GM12878 (cell line): ENCODE measurements around the gene CDYL2. TPM values are rescaled to one million over a fixed set of nuclear protein-coding genes. Genes with fewer than 3 reads are reported as not detected.

Source experiments
- BCL11A ChIP-seq: IDR thresholded peaks from 2 replicates; pipeline ENCODE4 v1.6.1; 2011; ENCODE audit warnings: low read depth, low read length
- BRCA1 ChIP-seq: IDR thresholded peaks from 2 replicates; pipeline ENCODE4 v1.6.1; 2011; ENCODE audit warnings: low read depth, low read length, improper control_type of control experiment
- CHD2 ChIP-seq: IDR thresholded peaks from 2 replicates; pipeline ENCODE4 v1.6.1; 2011; ENCODE audit warnings: low read depth, low read length, improper control_type of control experiment, borderline replicate concordance
- DPF2 ChIP-seq: fragments of 450-650 bp; IDR thresholded peaks from 2 replicates; pipeline ENCODE4 v1.6.1; 2017; ENCODE audit warnings: mild to moderate bottlenecking
- EGR1 ChIP-seq, 2 experiments: IDR thresholded peaks; 1 replicate in 1 of 2; 2 replicates in 1 of 2; pipeline ENCODE4 v1.6.1; 2011 to 2012; ENCODE audit warnings: low read depth in 2 of 2, low read length in 2 of 2, borderline replicate concordance in 1 of 2, mild to moderate bottlenecking in 1 of 2, moderate library complexity in 1 of 2
- FOS ChIP-seq: IDR thresholded peaks from 3 replicates; pipeline ENCODE4 v1.6.1; 2011; ENCODE audit warnings: borderline replicate concordance; ENCODE audit not compliant: insufficient read length; ENCODE audit errors: extremely low read depth
- FOXM1 ChIP-seq: IDR thresholded peaks from 2 replicates; pipeline ENCODE4 v1.6.1; 2012; ENCODE audit warnings: low read depth, mild to moderate bottlenecking, inconsistent platforms, low read length, moderate library complexity
- GATAD2B ChIP-seq: fragments of 450-650 bp; conservative IDR thresholded peaks from 2 replicates; pipeline ENCODE4 v1.6.1; 2017; ENCODE audit warnings: low read depth, mild to moderate bottlenecking, moderate library complexity
- HDGF ChIP-seq: fragments of 450-650 bp; IDR thresholded peaks from 2 replicates; pipeline ENCODE4 v1.6.1; 2016; ENCODE audit warnings: antibody characterized with exemption
- IKZF1 ChIP-seq: fragments of 450-650 bp; conservative IDR thresholded peaks from 2 replicates; pipeline ENCODE4 v1.6.1; 2017; ENCODE audit warnings: antibody characterized with exemption, mild to moderate bottlenecking
- IKZF2 ChIP-seq, 2 experiments: fragments of 450-650 bp; IDR thresholded peaks; 2 replicates each; pipeline ENCODE4 v1.6.1; 2017; ENCODE audit warnings: mild to moderate bottlenecking in 2 of 2, moderate library complexity in 2 of 2
- IRF4 ChIP-seq: IDR thresholded peaks from 2 replicates; pipeline ENCODE4 v1.6.1; 2011; ENCODE audit warnings: low read depth, low read length
- MEF2A ChIP-seq: IDR thresholded peaks from 2 replicates; pipeline ENCODE4 v1.6.1; 2011; ENCODE audit warnings: low read depth, mild to moderate bottlenecking, low read length, moderate library complexity; ENCODE audit not compliant: insufficient read depth
- MEF2B ChIP-seq: fragments of 450-650 bp; IDR thresholded peaks from 2 replicates; pipeline ENCODE4 v1.6.1; 2018; ENCODE audit warnings: mild to moderate bottlenecking, moderate library complexity; ENCODE audit not compliant: partially characterized antibody, poor library complexity, severe bottlenecking
- MXI1 ChIP-seq: fragments of 150-350 bp; IDR thresholded peaks from 2 replicates; pipeline ENCODE4 v1.6.1; 2011; ENCODE audit warnings: low read depth, mild to moderate bottlenecking, inconsistent platforms, low read length, improper control_type of control experiment
- NBN ChIP-seq: fragments of 450-650 bp; IDR thresholded peaks from 2 replicates; pipeline ENCODE4 v1.6.1; 2016
- NFIC ChIP-seq: IDR thresholded peaks from 2 replicates; pipeline ENCODE4 v1.6.1; 2012; ENCODE audit warnings: low read depth, mild to moderate bottlenecking, inconsistent platforms, low read length, moderate library complexity
- POLR2A ChIP-seq: IDR thresholded peaks from 2 replicates; pipeline ENCODE4 v1.6.1; 2011; ENCODE audit warnings: low read depth, mild to moderate bottlenecking, low read length
- POLR2AphosphoS2 ChIP-seq: IDR thresholded peaks from 2 replicates; pipeline ENCODE4 v1.6.1; 2011; ENCODE audit warnings: low read depth, mild to moderate bottlenecking, low read length, improper control_type of control experiment, moderate library complexity
- POLR2AphosphoS5 ChIP-seq: IDR thresholded peaks from 2 replicates; pipeline ENCODE4 v1.6.1; 2011; ENCODE audit warnings: mild to moderate bottlenecking, low read length, inconsistent platforms
- RFX5 ChIP-seq: IDR thresholded peaks from 2 replicates; pipeline ENCODE4 v1.6.1; 2011; ENCODE audit warnings: low read depth, low read length, improper control_type of control experiment
- STAT3 ChIP-seq: IDR thresholded peaks from 2 replicates; pipeline ENCODE4 v1.6.1; 2011; ENCODE audit warnings: low read depth, low read length, improper control_type of control experiment
- ZNF217 ChIP-seq: fragments of 450-650 bp; IDR thresholded peaks from 2 replicates; pipeline ENCODE4 v1.6.1; 2017; ENCODE audit warnings: antibody characterized with exemption, mild to moderate bottlenecking
- polyA plus RNA-seq, 11 experiments: library from polyadenylated mRNA; depleted of rRNA in 4 of 11; unstranded in 6 of 11; stranded (reverse) in 5 of 11; fragments of >200 nt; fragmentation: Nextera tagmentation in 4 of 11; fragmentation: Illumina TruSeq in 1 of 11; extraction: Ambion mirVana in 4 of 11; extraction: Trizol in 1 of 11; gene quantifications; 1 replicate in 1 of 11; 2 replicates in 10 of 11; pipeline versions ENCODE4 v1.2.1 to v1.2.3, GENCODE V29; 2011 to 2016; ENCODE audit warnings: inconsistent platforms in 2 of 11, missing spikeins in 2 of 11, low read depth in 1 of 11
- total RNA-seq, 4 experiments: library from RNA; depleted of rRNA in 3 of 4; stranded (reverse); fragments of >200 nt in 3 of 4; fragmentation: Illumina TruSeq in 1 of 4; extraction: Trizol in 1 of 4; gene quantifications; 2 replicates each; pipeline versions ENCODE4 v1.2.1 to v1.2.3, GENCODE V29; 2013 to 2021
- TF ChIP-seq, protein P1 (sequence below): IDR thresholded peaks from 2 replicates; pipeline ENCODE4 v1.6.1; 2012; ENCODE audit warnings: mild to moderate bottlenecking, low read depth, low read length
- TF ChIP-seq, protein P2 (sequence below): IDR thresholded peaks from 2 replicates; pipeline ENCODE4 v1.6.1; 2011; ENCODE audit warnings: borderline replicate concordance, low read depth, mild to moderate bottlenecking, moderate library complexity, mixed read lengths, low read length; ENCODE audit not compliant: insufficient read depth; ENCODE audit errors: extremely low read length
- TF ChIP-seq, protein P3 (sequence below): IDR thresholded peaks from 2 replicates; pipeline ENCODE4 v1.6.1; 2012; ENCODE audit warnings: low read depth, low read length, improper control_type of control experiment
- TF ChIP-seq, protein P4 (sequence below): fragments of 450-650 bp; IDR thresholded peaks from 2 replicates; pipeline ENCODE4 v1.6.1; 2017; ENCODE audit warnings: low read depth, mild to moderate bottlenecking, moderate library complexity

Gene CDYL2
- total and polyA plus RNA-seq, 10 of the 15 experiments (the other 5 are each of a cell fraction or from before 2014, with no cell fraction given) = 0.27 to 22.9 (median 3.9) TPM

DNA sequence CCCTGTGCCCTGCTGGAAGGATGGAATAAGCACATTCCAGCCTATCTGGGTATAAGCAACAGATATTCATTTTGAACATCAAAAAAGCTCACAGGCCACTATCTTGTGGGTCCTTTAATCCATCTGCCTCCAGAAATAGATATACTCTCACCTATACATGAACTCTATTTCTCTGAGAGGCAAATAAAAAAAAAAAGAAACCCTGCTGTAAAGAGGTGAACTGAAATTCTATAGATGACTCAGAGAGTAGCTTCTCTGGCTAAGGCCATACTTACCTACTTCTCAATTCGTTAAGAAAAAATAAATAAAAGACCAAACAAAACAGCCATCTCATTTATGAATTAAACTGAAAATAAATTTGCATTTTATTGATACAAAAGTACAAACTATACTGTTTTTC, 177.3 kb downstream of the CDYL2 start (continued):
- TF ChIP-seq POLR2AphosphoS2 = no peak
- TF ChIP-seq FOS = no peak
- no peak for TF ChIP-seq GATAD2B
- TF ChIP-seq, protein P1, sequence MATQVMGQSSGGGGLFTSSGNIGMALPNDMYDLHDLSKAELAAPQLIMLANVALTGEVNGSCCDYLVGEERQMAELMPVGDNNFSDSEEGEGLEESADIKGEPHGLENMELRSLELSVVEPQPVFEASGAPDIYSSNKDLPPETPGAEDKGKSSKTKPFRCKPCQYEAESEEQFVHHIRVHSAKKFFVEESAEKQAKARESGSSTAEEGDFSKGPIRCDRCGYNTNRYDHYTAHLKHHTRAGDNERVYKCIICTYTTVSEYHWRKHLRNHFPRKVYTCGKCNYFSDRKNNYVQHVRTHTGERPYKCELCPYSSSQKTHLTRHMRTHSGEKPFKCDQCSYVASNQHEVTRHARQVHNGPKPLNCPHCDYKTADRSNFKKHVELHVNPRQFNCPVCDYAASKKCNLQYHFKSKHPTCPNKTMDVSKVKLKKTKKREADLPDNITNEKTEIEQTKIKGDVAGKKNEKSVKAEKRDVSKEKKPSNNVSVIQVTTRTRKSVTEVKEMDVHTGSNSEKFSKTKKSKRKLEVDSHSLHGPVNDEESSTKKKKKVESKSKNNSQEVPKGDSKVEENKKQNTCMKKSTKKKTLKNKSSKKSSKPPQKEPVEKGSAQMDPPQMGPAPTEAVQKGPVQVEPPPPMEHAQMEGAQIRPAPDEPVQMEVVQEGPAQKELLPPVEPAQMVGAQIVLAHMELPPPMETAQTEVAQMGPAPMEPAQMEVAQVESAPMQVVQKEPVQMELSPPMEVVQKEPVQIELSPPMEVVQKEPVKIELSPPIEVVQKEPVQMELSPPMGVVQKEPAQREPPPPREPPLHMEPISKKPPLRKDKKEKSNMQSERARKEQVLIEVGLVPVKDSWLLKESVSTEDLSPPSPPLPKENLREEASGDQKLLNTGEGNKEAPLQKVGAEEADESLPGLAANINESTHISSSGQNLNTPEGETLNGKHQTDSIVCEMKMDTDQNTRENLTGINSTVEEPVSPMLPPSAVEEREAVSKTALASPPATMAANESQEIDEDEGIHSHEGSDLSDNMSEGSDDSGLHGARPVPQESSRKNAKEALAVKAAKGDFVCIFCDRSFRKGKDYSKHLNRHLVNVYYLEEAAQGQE = no peak
- no peak for TF ChIP-seq HDGF
- TF ChIP-seq, protein P2, sequence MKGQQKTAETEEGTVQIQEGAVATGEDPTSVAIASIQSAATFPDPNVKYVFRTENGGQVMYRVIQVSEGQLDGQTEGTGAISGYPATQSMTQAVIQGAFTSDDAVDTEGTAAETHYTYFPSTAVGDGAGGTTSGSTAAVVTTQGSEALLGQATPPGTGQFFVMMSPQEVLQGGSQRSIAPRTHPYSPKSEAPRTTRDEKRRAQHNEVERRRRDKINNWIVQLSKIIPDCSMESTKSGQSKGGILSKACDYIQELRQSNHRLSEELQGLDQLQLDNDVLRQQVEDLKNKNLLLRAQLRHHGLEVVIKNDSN = no peak
- TF ChIP-seq IKZF1 = no peak
- TF ChIP-seq POLR2AphosphoS5 = no peak
- TF ChIP-seq MEF2A = peak; percentile 94
- TF ChIP-seq ZNF217 = no peak
- no peak for TF ChIP-seq DPF2
- TF ChIP-seq BCL11A = peak; percentile 29; the same call in 1 of the 2 replicates
- TF ChIP-seq POLR2A = no peak
- TF ChIP-seq, protein P3, sequence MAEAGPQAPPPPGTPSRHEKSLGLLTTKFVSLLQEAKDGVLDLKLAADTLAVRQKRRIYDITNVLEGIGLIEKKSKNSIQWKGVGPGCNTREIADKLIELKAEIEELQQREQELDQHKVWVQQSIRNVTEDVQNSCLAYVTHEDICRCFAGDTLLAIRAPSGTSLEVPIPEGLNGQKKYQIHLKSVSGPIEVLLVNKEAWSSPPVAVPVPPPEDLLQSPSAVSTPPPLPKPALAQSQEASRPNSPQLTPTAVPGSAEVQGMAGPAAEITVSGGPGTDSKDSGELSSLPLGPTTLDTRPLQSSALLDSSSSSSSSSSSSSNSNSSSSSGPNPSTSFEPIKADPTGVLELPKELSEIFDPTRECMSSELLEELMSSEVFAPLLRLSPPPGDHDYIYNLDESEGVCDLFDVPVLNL = no peak
- peak; percentile 90 for TF ChIP-seq NFIC
- TF ChIP-seq IKZF2 (IDR thresholded peaks at IDR 0.05) = no peak
- TF ChIP-seq CHD2 = no peak
- TF ChIP-seq STAT3 = no peak
- 0 out of 2 replicates have a peak, but pooled peaks have one; percentile 52 for TF ChIP-seq IRF4
- no peak for TF ChIP-seq MXI1
- no peak for TF ChIP-seq RFX5
- TF ChIP-seq EGR1 (IDR thresholded peaks at IDR 0.05; ENCODE audit: borderline replicate concordance in 1 of 2, low read depth in 2 of 2, low read length in 2 of 2) = no peak
- TF ChIP-seq FOXM1 = 0 out of 2 replicates have a peak, but pooled peaks have one; percentile 28
- TF ChIP-seq, protein P4, sequence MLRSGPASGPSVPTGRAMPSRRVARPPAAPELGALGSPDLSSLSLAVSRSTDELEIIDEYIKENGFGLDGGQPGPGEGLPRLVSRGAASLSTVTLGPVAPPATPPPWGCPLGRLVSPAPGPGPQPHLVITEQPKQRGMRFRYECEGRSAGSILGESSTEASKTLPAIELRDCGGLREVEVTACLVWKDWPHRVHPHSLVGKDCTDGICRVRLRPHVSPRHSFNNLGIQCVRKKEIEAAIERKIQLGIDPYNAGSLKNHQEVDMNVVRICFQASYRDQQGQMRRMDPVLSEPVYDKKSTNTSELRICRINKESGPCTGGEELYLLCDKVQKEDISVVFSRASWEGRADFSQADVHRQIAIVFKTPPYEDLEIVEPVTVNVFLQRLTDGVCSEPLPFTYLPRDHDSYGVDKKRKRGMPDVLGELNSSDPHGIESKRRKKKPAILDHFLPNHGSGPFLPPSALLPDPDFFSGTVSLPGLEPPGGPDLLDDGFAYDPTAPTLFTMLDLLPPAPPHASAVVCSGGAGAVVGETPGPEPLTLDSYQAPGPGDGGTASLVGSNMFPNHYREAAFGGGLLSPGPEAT = no peak
- no peak for TF ChIP-seq BRCA1
- TF ChIP-seq NBN = no peak
- no peak for TF ChIP-seq MEF2B
